ENCODE data around the gene RUNX2. TPM values are rescaled to one million over a fixed set of nuclear protein-coding genes. Genes with fewer than 3 reads are reported as not detected.

RUNX2 gene
- total RNA-seq, 1 donor from 2014 or later: not detected

DNA sequence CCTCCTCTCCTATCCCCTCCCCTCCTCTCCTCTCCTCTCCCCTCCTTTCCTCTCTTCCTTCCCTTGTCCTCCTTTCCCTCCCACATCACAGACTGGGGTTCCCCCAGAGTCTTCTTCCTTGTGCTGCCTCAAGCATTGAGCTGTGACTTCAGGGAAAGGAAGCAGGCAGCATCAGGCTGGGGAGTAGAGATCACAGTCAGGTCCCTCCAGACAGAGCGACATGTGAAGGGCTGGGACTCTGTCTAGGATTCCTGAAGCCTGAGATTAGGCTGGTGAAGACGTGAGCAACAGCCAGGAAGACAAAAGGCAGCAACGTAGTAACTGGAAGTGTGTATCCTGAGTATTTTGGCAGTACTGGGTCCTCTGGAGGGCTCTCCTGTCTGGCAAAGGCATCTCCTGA is 315.0 kb downstream of the RUNX2 start:
- no peak for DNase-seq (ENCODE audit: low read depth in 2 of 2)

DNA sequence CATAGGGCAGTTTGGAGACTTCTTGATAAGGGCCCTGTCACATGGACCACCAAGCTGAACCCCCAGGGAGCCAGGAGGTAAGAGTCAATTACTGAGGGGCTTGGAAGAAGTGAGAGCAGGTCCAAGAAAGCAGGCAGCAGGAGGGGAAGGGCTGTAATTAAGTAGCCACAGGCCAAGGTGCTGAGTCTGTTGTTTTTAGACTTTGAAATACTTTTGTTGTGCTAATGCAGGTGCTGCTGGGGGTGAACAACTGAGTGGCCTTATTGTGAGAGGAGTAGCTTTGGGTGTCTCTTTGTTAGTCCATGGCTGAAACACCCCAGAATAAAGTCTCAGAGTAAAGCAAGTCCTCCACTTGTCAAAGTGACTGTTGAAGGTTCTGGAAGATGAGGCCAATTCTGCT is 316.6 kb downstream of the RUNX2 start:
- no peak for DNase-seq (ENCODE audit: low read depth in 2 of 2)

DNA sequence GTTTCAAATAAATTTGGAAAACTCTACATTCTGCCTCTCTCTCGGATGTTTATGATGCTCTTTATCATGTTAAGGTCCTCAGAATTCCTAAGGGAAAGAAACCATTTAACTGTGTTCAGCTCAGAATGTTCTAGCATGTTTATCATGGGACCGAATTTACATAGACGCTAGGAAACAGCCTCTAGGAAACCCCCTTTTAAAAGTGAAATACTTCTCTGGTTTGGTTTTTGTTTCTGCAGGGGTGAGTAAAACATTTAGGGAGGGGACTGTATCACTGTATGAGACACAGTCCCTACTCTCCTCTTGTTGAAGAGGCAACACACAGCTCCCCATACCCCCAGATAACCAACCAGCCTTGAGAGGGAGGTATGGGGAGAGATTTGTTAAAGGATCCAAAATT is 317.2 kb downstream of the RUNX2 start:
- DNase-seq (ENCODE audit: low read depth in 2 of 2): no peak

DNA sequence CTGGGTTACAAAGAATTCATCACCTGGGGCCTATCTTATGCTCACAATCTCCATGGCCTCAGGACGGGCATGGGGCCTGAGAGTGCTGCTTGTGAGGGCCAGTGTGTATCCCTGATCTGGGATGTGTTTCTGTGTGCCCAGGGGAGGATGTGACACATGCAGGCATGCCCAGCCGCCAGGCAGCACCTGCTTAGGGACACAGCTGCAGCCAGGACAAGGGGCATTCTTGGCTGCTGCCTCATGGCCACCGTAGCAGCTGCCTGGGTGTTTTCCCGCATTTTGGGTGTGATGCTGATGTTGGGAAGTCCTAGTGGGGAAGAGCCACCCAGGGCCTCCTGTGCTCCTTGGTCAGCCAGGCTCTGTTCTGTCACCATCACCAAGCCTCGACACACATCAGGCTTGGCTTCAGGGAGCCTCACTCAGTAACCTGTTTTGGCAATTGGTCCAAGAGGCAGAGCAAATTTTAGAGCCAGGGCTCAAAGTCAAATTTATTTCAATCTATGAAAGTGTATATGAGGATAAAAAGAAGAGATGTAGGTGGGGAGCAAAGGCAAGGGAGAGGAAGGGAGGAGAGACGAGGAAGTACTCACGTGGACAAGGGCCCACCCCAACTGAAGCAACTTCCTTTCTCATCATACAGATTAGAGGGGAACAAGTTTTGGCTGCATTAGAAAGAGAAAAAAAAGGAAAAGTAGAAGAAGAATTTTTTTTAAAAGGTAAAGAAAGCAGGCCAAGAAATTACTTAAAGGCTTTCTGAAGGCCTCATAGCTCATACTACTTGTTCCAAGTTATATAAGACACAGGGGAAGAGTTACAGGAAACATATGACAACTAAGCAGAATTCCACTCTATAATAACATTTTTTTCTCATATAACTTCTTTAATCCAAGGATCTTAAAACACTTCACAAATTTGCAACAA is 319.5 kb downstream of the RUNX2 start:
- DNase-seq (ENCODE audit: low read depth in 2 of 2): peak in 1 of 2 donors; percentile 18

DNA sequence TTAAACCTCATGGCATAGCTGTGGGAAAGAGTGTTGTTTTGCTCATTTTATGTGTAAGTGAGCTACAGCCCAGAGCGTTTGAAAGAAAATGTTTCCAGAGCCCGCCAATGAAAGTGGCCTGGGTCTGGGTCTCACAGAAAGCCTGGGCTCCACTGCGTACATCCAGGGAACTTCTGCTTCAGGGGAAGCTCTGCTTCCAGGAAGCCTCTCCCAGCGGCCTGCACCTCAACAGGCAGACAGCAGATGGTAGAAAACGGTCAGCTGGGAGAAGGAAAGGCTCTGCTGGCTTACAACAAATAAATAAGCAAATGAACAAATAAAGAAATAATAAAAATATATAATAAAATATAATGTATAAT is 320.1 kb downstream of the RUNX2 start:
- DNase-seq (ENCODE audit: low read depth in 2 of 2): no peak

DNA sequence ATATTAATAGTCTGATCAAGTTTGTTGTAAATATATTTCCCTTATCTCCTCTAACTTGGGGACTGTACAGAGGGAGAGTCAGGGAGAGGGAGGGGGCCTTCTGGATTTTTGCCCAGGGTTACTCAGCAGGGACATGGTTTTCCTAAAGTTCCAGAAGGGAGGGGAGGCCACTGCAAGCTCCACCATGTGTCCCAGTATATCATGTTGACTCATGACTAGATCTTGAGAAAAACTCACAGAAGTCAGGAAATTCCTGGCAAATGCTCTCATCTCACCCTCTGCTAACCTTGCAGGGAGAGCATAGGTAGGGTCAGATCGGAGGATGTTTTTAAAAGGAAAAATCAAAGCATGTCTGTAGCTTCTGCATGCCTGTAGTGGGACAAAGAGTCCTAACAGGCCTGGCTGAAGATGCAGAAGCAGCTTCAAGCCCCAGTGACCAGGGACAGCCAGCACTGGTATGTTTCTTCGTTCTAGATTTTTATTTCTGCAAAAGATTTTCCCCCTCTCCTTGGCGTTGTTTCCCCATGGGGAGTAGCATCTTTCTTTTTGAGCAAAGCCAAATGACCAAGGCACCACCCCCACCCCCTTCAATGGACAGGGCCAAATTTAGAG is 322.5 kb downstream of the RUNX2 start:
- DNase-seq (ENCODE audit: low read depth in 2 of 2): peak in 1 of 2 donors; percentile 89

DNA sequence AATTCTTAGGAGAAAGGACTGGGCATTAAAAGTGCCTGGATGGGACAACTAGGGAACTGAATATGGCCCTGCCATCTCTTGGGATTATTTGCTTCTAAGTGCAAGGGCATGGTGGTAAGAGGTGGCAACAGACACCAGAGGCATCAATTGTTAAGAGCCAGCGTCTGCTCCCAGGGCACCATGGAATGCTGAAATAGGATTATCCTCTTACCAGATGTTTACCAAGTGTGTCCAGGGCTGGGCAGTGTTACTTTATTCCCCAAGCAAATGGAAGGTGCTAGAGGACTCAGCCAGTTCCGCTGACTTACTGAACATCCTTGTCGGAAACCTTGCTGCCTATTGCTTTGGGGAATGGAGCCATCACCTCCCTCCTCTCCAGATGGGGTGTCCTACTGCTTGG is 323.2 kb downstream of the RUNX2 start:
- no peak for DNase-seq (ENCODE audit: low read depth in 2 of 2)

DNA sequence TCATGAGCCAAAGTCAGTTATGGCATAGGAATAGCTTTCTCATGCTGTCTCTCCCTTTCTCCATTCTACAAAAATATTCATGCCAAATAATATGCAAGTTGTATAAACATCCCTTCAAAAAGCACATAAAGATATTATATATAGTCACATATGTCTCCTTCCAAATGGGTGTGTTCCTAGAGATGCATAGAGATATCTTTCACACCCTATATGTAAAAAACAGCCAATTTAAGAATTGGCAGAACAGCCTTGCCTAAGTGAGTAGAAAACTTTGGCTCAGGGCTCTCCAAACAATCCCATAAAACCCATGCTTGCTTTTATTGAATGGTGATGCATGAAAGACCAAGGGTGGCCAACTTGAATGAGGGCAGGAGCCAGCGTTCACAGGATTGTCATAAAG is 324.3 kb downstream of the RUNX2 start:
- no peak for DNase-seq (ENCODE audit: low read depth in 2 of 2)

DNA sequence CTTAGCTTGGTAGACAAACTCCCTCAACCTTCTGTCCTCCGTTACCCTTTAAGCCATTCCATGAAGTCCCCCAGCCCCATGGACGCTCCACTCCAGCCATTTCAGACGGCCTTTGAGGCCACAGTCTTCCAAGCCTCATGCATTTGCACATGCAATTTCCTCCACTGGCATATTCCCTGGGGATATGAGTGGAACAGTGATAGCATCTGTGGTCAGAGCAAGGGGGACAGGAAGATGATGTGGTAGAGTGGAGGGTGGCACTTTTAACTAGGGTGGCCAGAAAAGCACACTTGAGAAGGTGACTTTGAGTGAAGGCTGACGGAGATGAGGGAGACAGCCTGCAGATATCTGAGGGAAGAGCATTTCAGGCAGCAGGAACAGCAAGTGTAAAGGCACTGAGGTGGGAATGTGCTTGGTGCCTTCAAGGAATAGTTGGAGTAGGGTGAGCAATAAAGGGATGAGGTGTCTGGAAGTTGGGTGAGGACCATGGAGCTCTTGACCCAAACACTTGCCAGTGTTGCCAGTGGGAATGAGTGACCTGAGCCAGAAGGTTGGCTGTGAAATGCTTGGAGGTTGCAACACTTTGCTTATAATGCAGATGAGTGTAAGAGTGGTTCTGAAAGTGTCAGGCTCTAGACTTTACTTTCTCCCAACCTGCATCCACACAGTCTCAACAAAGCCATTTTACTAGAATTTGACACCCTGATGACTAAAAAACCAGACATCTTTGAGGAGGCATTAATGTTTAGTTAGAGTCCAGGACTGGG is 325.2 kb downstream of the RUNX2 start:
- no peak for DNase-seq (ENCODE audit: low read depth in 2 of 2)

DNA sequence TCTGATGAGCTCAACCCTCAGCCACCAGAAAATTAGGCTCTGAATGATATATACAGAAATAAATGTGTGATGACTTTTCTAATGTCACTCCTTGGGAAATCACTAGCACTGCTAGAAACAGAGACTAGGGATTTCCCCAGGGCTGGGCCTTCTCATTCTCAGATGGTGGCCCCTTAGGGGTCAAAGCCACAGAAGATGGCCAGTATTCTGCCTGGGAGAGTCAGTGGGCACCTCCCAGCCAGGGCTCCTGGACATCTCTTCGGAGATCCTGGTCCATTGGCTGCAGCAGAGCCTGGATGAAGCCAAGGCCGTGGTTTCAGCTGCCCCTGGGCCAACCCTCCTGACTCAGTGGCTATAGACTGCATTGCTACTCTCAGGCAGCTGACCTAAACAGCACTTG is 326.5 kb downstream of the RUNX2 start:
- DNase-seq (ENCODE audit: low read depth in 2 of 2): no peak

DNA sequence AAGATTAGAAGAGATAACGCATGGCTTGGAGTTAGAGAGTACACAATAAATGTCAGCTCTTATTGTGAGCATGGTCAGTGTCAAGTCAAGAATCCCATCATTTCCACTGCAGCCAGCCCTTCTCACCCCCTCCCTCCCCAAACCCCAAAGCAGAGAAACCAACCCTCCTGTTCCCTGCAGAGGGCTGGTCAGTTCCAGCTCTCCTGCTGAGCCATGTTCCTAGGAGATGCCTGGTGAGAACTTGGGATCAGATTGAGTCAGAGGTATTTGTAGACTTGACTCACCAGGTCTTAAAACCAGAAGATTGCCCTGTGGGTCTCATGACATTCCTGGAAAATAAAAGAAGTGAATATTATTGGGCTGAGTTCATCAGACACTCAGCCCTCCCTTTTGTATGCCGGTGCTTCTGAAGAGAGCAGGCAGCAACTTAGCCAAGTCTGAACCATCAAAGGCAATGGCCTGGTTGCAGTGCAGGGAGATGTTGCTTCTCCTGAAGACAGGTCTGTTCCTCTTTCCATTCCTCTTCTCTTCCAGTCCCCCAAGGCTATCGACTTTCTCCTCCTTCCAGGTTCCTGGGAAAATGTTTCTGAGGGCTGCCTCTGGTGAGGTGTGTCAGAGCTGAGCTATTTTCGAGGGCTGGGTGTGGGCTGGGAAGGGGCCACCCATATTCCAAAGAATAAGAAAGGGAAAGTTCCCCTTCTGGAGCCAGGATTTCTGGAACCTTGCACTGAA is 327.8 kb downstream of the RUNX2 start:
- peak in 1 of 2 donors; percentile 61 for DNase-seq (ENCODE audit: low read depth in 2 of 2)

DNA sequence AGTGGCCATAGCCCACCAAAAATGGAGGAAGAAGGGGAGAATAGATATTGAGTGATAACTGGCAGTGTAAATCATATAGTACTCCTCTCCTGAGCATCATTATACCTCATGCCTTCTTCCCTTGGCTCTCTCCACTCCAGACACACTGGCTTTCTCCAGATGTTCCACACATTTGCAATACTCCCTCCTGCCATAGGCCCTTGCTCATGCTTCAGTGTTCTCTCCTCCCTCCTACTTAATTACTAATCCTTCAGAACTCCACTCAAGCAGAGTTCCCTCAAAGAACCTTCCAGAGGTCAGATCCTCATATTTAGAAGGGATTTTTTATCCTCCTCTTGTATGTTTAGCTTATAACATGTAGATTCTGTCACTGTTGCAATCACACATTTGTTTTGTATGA is 329.1 kb downstream of the RUNX2 start:
- DNase-seq (ENCODE audit: low read depth in 2 of 2): no peak

DNA sequence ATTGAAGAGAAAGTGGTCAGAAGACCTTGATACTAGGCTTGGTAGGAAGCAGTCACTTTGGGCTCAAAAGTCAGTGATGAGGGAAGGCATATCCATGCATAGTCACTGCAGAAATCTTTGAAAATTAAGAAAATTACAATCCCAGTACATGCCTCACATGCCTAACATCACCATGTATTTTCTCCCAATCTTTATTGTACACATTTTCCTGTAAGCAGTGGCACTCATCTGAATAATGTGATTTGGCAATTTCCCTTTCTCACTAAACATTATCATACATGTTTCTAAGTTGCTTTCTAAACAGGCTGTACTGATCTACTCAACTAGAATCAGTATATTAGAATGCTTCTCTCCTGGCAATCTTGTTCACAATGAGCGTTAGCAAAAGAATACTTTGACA is 330.3 kb downstream of the RUNX2 start:
- no peak for DNase-seq (ENCODE audit: low read depth in 2 of 2)

DNA sequence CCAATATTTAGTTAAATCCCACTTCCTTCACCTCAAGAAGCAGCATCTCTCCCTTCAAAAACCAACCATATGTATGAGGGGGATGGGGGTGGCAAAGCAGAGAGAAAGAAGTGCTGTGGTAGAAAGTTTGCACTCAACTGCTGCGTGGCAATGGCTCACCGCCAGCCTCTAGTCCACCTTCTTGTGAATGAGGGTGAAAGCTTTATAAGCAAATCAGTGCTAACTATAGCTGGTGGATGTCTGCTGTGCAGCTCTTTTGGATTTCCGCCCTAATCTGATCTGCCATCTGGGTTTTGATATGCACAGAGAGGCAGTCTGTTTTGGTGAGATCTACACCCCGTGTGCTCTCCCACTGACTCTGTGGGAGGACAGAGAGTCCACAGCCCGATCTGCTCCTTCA is 330.8 kb downstream of the RUNX2 start:
- DNase-seq (ENCODE audit: low read depth in 2 of 2): no peak

DNA sequence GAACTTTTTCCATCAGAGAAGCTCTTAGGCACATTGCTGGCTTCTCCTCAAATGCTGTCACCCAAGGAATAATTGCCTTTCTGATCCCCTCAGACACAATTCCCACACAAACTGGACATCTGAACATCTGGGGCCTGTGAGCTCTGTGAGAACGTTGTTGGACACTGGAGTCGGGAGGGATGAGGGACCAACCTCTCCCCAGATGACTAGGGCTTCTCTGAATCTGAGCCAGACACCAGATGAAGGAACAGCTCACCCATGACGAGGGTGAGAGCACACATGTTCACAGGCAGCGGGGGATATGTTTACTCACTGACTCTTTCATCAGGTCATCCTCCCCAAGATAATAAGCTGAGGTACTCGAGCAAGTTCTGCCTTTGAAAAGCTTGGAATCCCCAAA is 333.5 kb downstream of the RUNX2 start:
- no peak for DNase-seq (ENCODE audit: low read depth in 2 of 2)

DNA sequence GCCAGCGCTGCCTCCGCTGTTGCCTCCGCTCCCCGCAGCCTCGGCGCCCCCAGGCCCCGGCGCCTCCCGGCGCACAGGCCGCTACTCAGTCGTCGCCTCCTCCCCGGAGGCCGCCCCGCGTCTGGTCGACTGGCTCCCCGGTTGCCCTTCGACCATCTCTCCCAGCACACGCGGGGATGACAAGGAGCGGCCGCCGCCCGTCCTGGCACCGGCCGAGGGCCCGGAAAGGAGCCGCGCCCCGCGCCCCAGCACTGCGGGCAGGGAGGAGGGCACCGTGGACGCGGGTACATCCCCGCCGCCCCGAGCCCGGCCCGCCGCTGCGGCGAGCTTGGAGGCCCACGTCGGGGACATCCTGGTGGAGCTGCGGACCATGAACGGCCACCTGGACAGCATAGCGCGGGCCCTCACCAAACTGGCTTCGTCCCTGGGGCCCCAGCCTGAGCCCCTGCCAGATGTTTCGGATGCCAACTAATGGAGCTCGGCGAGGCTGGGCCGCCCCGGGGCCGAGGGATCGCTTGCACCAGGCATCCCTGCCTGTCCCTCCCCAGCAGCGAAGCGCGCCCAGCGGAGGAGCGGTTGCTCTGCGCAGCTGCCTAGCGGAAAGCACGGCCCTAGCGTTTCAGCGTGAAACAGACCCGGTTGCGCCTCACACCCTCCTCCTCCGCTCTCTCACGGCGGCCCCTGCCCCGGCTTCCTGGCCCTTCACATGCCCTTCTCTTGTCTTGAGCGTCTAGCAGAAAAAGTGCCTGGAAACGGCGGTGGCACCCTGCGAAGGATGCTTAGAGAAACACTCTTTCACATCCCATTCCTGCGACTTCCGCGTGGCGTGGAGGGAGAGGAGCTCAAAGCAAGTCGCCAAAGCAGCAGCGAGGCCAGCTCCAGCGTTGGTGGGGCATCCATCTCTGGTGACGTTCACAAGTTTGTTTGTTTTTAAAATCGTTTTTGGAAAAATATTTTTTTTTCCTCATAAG is 335.4 kb downstream of the RUNX2 start:
- peak in 1 of 2 donors; percentile 42 for DNase-seq (ENCODE audit: low read depth in 2 of 2)

DNA sequence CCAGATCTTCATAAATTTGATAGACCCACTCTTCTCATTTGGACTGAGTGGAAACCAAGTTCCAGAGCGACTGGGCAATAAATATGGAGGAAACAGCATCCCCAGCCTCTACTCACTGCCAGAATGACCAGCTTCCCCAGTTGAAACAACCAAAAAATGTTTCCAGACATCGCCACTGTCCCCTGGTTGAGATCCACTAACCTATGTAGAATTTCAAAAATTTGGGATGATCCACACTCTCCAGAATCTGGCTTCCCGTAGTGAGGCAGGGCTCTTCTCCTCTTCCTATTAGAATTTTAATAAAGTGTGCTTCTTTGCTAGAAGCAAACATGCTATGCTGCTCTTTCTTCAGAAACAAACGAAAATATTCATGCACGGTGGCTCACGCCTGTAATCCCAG is 336.6 kb downstream of the RUNX2 start:
- DNase-seq (ENCODE audit: low read depth in 2 of 2): no peak

DNA sequence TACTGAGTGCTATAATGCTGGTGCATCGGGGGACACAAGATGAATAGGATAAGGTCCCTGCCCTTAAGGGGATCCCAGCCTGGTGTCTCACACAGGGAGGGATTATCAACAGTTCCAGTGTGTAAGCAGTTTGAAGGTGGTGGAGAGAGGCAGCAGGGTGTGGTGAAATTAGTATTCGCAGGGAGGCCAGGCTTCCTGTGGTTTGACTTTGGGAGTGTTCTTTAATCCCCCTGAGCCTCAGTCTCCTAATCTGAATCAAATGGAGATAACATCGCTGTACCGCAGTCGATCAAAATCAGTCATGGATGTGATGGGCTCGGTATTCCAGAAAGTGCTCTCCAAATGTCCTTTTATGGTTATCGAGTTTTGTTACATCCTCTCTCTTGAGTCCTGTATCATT is 337.7 kb downstream of the RUNX2 start:
- DNase-seq (ENCODE audit: low read depth in 2 of 2): no peak

DNA sequence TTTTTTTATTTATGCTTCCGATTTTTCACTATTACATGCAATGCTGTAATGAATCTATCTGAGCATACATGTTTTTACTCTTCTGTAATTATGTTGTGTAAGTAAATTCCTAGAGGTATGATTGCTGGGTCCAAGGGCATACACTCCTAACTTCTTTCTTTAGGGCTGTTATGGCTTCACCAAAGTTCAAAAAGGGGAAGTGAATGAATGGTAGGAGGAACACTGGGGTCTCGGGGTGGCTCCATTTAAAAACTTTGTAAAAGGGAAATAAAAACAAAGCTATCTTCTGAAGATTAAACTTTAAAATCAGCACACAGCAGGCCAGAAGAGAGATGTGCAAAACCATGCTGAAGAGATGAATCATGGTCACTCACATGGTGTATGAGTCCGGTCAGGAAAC is 338.7 kb downstream of the RUNX2 start:
- DNase-seq (ENCODE audit: low read depth in 2 of 2): no peak

DNA sequence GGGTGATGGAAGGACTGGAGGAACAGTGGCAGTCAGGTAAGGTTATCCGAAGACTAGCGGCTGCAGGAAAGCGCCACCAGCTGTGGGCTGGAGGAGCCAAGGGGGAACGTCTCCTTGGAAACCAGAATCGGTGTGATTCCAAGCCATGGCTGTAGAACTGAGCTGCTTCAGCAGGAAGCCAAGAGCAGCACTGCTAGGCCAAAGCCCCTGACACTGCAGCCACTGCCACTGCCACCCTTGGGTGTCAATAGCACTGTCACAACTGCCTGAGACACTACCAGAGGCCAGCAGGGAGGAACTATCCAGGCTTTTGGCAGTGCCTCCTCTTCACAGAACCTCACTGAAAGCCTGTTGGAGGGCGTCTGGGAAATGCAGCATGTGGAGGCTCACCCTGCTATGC is 339.2 kb downstream of the RUNX2 start:
- no peak for DNase-seq (ENCODE audit: low read depth in 2 of 2)

DNA sequence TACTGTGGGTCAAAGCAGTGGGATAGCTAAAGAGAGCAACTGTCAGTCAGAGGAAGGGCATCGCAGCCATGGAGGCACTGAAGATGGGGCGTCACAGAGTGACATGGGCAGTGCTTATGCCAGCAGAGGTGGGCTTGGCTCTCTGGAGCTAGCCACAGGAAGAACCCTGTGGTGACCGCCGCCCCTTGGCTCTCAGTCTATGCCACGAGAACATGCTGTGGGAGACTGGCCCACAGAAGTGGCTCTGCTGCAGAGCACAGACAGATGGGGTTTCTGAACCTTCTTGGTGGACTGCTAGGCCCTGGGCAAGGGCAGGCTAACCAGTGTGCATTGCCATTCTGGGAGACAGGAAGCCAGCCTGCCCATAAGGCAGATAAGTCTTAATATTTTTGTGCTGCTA is 339.6 kb downstream of the RUNX2 start:
- no peak for DNase-seq (ENCODE audit: low read depth in 2 of 2)
